NCI-H1105 treated with DMSO at 0.1 percent for 48 hours (cell line): ENCODE data around the gene GMDS.

Source experiments
- DNase-seq: peaks from one replicate; lab custom pipeline; 2025; lab: John Stamatoyannopoulos, UW

Gene GMDS

GRCh38 chr6:1586861-1587450 is 658.4 kb downstream of the GMDS start:
- no peak for DNase-seq

GRCh38 chr6:1586256-1586655 is 659.1 kb downstream of the GMDS start:
- no peak for DNase-seq

GRCh38 chr6:1585669-1586049 is 659.7 kb downstream of the GMDS start:
- no peak for DNase-seq

GRCh38 chr6:1584996-1585668 is 660.3 kb downstream of the GMDS start:
- peak; percentile 62 for DNase-seq

- DNase-seq = no peak
Measured at GRCh38 chr6:1584146-1584545, 661.3 kb downstream of the GMDS start.

- no peak for DNase-seq
Measured at GRCh38 chr6:1581120-1581991, 664.0 kb downstream of the GMDS start.

- DNase-seq = no peak
Measured at GRCh38 chr6:1580585-1580984, 664.8 kb downstream of the GMDS start.

GRCh38 chr6:1580109-1580508 is 665.3 kb downstream of the GMDS start:
- no peak for DNase-seq

- DNase-seq = no peak
Measured at GRCh38 chr6:1579096-1579495, 666.3 kb downstream of the GMDS start.

GRCh38 chr6:1577896-1578745 is 667.3 kb downstream of the GMDS start:
- DNase-seq = no peak

GRCh38 chr6:1577146-1577680 is 668.2 kb downstream of the GMDS start:
- DNase-seq = no peak

GRCh38 chr6:1576711-1577110 is 668.7 kb downstream of the GMDS start:
- DNase-seq = no peak

GRCh38 chr6:1576166-1576565 is 669.2 kb downstream of the GMDS start:
- DNase-seq = no peak

- DNase-seq = no peak
Measured at GRCh38 chr6:1575210-1576041, 670.0 kb downstream of the GMDS start.

- no peak for DNase-seq
Measured at GRCh38 chr6:1574890-1575209, 670.6 kb downstream of the GMDS start.

- DNase-seq = no peak
Measured at GRCh38 chr6:1574083-1574761, 671.2 kb downstream of the GMDS start.
